GM21786 (cell line): Measurements from ENCODE around the gene CDC42EP2.
A peak's percentile ranks its signal among the peaks of the same experiment; 100 is the strongest.
"Not testable (repeated sequence)": the region's sequence is repeated elsewhere in the genome, so short reads cannot be mapped to it uniquely, and the experiment has no call there.

Experiments
- ATAC-seq: cut with Tn5 transposase; IDR thresholded peaks from one replicate; pipeline ENCODE4 v1.9.1; 2021; ENCODE audit not compliant: unreplicated experiment

CDC42EP2 gene

DNA sequence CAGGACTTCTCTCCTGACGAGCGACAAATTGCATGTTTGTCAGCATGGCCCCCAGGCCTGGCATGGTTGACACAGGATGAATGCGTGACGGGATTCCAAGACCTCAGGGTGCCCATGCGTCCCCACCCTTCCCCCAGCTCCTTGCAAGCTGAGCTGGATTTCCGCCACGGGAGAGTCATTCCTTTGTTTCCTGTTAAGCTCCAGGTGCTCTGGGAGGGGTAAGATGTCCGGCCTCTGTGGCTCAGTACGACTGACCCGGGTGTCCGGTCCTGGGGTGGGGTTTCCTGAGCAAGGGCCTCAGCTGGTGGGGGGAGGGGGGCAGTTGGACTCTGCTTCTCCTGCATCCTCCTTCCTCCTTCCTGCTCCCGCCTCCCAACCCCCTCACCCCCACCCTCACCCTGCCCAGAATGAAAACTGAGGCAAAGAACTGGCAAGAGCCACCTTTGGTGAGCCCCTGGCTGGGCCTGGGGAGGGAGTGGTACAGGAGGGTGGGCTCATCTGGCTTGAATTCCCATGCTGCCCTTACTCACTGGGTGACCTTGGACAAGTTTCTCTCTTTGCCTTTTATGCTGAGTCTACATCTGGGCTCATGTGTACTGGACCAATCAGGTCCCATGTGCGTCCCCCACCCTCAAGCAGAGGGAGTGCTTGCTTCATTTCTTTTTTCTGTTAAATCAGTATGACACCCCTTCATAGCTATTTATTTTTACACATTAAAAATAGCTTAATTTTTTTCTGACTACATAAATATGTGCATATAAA lies 2.5 kb downstream of the CDC42EP2 start:
- ATAC-seq: no peak

- ATAC-seq: no peak
Observed at GRCh38 chr11:65320386-65321075, 5.9 kb downstream of the CDC42EP2 start.

DNA sequence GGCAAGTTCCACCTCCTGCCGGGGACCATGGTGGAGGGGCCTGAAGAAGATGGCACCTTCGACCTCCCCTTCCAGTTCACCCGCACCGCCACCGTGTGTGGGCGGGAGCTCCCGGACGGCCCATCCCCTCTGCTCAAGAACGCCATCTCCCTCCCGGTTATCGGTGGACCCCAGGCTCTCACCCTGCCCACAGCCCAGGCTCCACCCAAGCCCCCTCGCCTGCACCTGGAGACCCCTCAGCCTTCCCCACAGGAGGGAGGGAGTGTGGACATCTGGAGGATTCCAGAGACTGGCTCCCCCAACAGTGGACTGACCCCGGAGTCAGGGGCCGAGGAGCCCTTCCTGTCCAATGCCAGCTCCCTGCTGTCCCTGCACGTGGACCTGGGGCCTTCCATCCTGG lies 6.4 kb downstream of the CDC42EP2 start:
- ATAC-seq: no peak

DNA sequence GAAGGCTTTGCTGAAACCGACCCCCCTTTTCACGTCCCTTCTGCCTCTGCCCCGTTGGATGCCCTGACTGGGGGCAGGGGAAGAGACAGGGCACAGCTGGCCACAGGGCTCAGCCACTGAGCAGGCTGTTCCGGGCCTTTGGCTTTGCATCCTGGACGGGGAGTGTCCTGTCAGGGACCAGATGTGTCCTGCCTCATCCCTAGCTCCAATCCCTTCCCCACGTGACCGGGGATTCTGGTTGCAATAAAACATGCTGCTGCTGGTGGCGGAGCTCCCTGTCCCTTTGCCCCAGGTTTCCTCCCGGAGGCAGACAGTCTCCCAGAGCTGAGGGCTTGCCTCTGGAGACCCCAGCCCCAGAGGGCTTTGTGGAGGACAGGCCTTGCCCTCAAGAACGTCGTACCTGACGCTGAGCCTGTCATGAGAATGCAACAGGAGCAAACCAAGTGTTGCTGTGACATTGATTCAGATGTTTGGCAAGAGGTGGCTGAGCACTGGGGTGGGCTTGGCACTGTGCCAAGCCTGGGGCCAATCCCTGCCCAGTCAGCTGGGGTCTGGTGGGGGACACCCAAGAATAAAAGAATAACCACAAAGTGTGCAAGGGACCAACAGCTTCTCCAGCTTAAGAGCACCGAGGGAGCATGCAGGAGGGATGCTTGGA lies 7.3 kb downstream of the CDC42EP2 start:
- ATAC-seq: no peak

GRCh38 chr11:65323813-65324212 lies 9.1 kb downstream of the CDC42EP2 start:
- ATAC-seq: no peak

GRCh38 chr11:65325435-65325834 lies 10.8 kb downstream of the CDC42EP2 start:
- ATAC-seq: no peak

DNA sequence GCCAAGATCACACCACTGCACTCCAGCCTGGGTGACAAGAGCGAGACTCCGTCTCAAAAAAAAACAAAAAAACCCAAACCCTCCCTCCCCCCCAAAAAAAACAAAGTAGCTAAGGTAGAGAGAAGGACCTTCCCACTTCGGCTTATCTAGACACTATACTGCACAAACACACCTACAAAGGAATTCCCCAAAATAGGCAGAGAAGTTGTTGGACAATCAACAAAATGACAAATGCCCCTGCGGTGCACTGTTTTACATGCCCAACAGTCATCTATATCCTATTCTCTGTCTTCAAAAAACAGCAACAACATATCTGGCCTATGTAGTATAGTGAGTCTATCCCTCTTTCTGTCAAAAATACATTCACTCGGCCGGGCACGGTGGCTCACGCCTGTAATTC lies 12.4 kb downstream of the CDC42EP2 start:
- no peak for ATAC-seq

- ATAC-seq: no peak
Observed at GRCh38 chr11:65329478-65329877, 14.8 kb downstream of the CDC42EP2 start.

- no peak for ATAC-seq
Observed at GRCh38 chr11:65329944-65330403, 15.3 kb downstream of the CDC42EP2 start.

DNA sequence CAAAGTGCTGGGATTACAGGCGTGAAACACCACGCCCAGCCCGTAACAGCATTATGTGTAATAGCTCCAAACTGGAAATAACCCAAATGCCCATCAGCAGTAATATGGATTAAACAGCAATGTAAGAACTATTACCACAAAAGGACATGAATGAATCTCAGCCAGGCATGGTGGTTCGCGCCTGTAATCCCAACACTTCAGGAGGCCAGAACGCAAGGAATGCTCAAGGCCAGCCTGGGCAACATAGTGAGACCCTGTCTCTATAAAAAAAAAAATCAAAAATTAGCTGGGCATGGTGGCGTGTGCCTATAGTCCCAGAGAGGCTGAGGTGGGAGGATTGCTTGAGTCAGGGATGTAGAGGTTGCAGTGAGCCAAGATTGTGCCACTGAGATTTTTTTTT lies 15.9 kb downstream of the CDC42EP2 start:
- ATAC-seq: no peak

GRCh38 chr11:65332591-65332990 lies 17.9 kb downstream of the CDC42EP2 start:
- ATAC-seq: not testable (repeated sequence)

GRCh38 chr11:65334696-65335295 lies 20.1 kb downstream of the CDC42EP2 start:
- ATAC-seq: no peak

GRCh38 chr11:65338676-65339075 lies 24.0 kb downstream of the CDC42EP2 start:
- ATAC-seq: no peak

DNA sequence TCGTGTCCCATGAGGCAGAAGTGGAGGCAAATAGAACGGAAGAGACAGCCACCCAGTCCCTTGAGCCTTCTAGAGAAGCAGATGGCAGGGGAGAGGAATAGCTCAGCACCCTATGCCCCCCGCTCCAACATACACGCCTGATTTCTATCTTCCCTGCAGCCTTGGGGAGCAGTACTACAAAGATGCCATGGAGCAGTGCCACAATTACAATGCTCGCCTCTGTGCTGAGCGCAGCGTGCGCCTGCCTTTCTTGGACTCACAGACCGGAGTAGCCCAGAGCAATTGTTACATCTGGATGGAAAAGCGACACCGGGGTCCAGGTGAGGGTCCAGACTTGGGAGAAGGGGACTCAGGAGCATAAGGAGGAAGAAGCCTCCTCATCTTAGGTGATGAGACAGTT lies 25.6 kb downstream of the CDC42EP2 start:
- ATAC-seq: no peak

DNA sequence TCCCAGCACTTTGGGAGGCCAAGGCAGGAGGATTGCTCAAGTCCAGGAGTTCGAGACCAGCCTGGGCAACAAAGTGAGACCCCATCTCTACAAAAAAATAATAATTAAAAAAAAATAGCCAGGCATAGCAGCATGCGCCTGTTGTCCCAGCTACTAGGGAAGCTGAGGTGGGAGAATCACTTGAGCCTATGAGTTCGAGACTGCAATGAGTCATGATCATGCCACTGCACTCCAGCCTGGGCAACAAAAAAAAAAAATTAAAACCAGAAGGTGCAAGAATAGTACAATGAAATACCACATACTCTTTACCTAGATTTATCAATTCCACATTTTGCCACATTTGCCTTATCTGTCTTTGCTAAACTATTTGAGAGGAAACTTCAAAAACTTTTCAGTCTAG lies 27.2 kb downstream of the CDC42EP2 start:
- no peak for ATAC-seq

DNA sequence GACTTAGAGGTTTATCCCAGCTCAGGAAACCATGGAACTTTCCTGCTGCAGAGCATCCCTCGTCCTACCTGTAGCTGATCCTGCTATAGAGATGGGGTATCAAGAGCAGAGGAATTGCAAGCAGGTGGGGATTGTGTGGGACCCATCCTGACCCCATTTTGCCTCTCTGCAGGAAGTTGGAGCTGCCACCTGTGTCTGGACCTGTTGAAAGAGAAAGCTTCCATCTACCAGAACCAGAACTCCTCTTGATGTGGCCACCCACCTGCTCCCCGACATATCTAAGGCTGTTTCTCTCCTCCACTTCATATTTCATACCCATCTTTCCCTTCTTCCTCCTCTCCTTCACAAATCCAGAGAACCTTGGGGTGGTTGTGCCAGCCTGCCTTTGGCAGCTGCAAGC lies 36.8 kb downstream of the CDC42EP2 start:
- no peak for ATAC-seq

GRCh38 chr11:65352783-65353182 lies 38.1 kb downstream of the CDC42EP2 start:
- no peak for ATAC-seq

DNA sequence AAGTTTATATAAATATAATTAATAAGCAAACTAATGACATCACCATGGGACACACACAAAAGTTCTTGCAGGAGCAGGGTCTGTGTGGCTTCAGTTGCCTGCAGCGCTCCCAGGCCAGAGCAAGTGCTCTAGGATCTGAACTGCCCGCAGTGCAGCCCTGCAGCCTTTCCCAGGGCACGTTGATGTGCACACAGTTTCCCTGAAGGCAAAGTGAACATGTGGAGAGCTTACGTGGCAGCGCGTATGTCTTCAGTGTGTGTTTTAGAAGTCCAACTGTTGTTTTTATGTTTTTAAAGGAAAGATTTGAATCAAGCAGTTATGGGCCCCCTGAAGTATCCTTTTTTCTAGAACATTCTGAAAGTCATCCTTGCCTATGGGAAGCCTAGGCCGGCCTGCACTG lies 38.7 kb downstream of the CDC42EP2 start:
- no peak for ATAC-seq

GRCh38 chr11:65353900-65354264 lies 39.2 kb downstream of the CDC42EP2 start:
- no peak for ATAC-seq

DNA sequence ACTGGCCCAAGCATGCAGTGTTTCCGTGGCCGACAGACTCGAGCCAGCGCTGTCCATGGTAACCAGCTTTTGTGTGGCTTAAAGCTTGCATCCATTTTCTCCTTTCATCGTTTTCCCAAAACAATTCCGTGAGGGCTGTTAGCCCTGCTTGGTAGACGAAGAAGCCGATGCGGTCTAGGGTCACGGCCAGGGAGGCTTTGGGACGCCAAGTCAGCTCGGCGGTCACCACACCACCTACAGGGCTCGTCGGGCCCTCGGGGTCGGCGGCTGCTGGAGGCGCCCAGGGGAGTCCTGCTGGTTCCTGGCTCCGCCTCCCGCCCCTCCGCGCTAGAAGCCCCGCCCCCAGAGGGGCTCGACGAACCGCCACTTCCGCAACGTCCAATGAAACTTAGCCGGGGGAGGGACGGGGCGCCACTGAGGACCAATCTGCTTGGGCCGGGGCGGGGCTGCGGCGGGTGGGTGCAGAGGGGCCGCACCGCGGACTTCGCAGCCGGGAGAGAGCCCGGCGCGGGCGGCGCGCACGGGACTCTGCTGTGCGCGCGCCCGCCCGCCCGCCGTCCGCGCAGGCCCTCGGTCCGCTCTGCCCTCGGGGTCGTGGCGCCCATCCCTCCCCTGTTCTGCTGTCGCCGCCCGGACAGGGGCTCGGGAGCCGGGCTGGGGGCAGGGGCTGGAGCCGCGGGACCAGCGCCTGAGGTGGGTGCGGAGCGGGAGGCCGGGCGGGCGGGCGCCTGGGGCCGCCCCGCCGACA lies 39.8 kb downstream of the CDC42EP2 start, which contains the start of gene TIGD3:
TSS of gene TIGD3 (plus strand) at position 487 of the 748 bp plus-strand sequence. CDS start 1,058 bp downstream, outside the sequence.
- ATAC-seq: peak; percentile 87
